ENCODE data around the gene MAPK8. TPM values are rescaled to one million over a fixed set of nuclear protein-coding genes. Genes with fewer than 3 reads are reported as not detected.

The MAPK8 gene
- polyA plus RNA-seq, 2 of the 4 experiments (the other 2 are of a cell fraction): 29.6 to 71.4 TPM

DNA sequence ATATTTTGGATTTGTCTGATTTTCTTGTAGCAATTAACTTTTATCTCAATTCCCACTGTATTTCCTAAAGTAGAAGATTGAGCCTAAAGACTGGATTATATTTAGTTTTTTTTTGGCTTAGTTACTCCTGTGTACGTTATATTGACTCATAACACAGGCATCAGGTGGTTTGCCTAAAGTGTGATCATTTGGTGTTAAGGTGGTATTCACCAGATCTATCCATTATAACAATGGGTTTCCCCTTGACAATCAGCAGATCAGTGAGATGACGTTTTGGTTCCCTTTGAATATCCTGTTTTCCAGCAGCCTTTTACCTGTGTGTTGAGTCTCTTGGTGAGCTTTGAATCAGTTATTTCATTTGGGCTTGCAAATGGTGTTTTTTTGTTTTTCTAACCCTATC lies 18.1 kb downstream of the MAPK8 start:
- ATAC-seq (no peak), FAIRE-seq (no peak), DNase-seq (ENCODE audit: low read depth in 1 of 2, low spot score in 1 of 2) (no peak)
- Histone ChIP-seq H3K27ac (no peak overlapping the region), H3K4me3 (no peak overlapping the region), H3K4me2 (no peak overlapping the region), H3K4me1 (no peaks in the 10 kb centered on the region), H3K9me3 (no peaks in the 10 kb centered on the region)
- ChIA-PET POLR2A (no interaction called here), CTCF (no interaction called here)
- WGBS (ENCODE audit: missing lambda C conversion rate): 71% methylated on average over 2 of the region's 2 CpGs
- no peak for TF ChIP-seq BHLHE40 (IDR thresholded peaks at IDR 0.05; ENCODE audit: low read depth, low read length)
- no peak for TF ChIP-seq CBX8 (IDR thresholded peaks at IDR 0.05)
- no peak for TF ChIP-seq RARB (CRISPR knock-in tag; IDR thresholded peaks at IDR 0.05)
- no peak for TF ChIP-seq KDM5A (IDR thresholded peaks at IDR 0.05)
- no peak for TF ChIP-seq CHD4 (IDR thresholded peaks at IDR 0.05; ENCODE audit: borderline replicate concordance)
- TF ChIP-seq HEYL (CRISPR knock-in tag; IDR thresholded peaks at IDR 0.05): no peak
- TF ChIP-seq HDAC2 (IDR thresholded peaks at IDR 0.05): no peak
- no peak for TF ChIP-seq RCOR1 (IDR thresholded peaks at IDR 0.05; ENCODE audit: low read depth, low read length)

DNA sequence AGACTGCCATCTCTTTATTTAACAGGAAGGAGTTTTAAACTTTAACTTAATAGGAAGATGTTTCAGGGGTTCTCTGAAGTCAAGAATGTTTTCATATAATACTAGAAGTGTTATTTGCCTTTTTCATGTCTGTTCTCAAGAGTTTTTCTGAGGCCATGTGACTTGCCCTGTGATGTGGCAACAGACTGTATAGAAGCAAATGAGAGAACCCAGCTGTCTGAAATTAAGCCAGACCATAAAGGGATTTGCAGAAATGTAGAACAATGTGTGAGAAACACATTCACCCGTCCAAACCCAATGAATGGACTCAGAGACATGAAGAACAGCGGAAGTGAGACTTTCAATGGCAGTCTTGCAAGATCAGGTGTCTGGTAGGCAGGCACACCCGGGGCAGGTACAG lies 23.8 kb downstream of the MAPK8 start:
- FAIRE-seq (no peak), DNase-seq (ENCODE audit: low read depth in 1 of 2, low spot score in 1 of 2) (no peak), ATAC-seq (no peak)
- Histone ChIP-seq H3K9me3 (no peaks in the 10 kb centered on the region), H3K4me3 (no peak overlapping the region), H3K4me2 (no peak overlapping the region), H3K4me1 (0 out of 3 replicates have a peak, but pooled peaks cover 3% of the 10 kb centered on the region), H3K27ac (no peak overlapping the region)
- CTCF ChIA-PET: no interaction called here
- WGBS (ENCODE audit: missing lambda C conversion rate): 90% methylated on average over 3 of the region's 3 CpGs
- POLR2A ChIA-PET: no interaction called here
- no peak for TF ChIP-seq POLR2A (IDR thresholded peaks at IDR 0.05; ENCODE audit: low read length)
- no peak for TF ChIP-seq MAFK (IDR thresholded peaks at IDR 0.05; ENCODE audit: partially characterized antibody)
- TF ChIP-seq PHF8 (IDR thresholded peaks at IDR 0.05; ENCODE audit: borderline replicate concordance, low read depth): no peak
- no peak for TF ChIP-seq CHD2 (IDR thresholded peaks at IDR 0.05; ENCODE audit: low read length, partially characterized antibody)
- no peak for TF ChIP-seq KDM1A (IDR thresholded peaks at IDR 0.05; ENCODE audit: low read depth)
- no peak for TF ChIP-seq ZC3H11A (IDR thresholded peaks at IDR 0.05)
- TF ChIP-seq, protein P1, sequence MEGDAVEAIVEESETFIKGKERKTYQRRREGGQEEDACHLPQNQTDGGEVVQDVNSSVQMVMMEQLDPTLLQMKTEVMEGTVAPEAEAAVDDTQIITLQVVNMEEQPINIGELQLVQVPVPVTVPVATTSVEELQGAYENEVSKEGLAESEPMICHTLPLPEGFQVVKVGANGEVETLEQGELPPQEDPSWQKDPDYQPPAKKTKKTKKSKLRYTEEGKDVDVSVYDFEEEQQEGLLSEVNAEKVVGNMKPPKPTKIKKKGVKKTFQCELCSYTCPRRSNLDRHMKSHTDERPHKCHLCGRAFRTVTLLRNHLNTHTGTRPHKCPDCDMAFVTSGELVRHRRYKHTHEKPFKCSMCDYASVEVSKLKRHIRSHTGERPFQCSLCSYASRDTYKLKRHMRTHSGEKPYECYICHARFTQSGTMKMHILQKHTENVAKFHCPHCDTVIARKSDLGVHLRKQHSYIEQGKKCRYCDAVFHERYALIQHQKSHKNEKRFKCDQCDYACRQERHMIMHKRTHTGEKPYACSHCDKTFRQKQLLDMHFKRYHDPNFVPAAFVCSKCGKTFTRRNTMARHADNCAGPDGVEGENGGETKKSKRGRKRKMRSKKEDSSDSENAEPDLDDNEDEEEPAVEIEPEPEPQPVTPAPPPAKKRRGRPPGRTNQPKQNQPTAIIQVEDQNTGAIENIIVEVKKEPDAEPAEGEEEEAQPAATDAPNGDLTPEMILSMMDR (IDR thresholded peaks at IDR 0.05): no peak
- no peak for TF ChIP-seq SREBF2 (IDR thresholded peaks at IDR 0.05)
- TF ChIP-seq HDAC2 (IDR thresholded peaks at IDR 0.05): no peak
- no peak for TF ChIP-seq ZFP36 (IDR thresholded peaks at IDR 0.05; ENCODE audit: borderline replicate concordance, partially characterized antibody)
- TF ChIP-seq, protein P2, sequence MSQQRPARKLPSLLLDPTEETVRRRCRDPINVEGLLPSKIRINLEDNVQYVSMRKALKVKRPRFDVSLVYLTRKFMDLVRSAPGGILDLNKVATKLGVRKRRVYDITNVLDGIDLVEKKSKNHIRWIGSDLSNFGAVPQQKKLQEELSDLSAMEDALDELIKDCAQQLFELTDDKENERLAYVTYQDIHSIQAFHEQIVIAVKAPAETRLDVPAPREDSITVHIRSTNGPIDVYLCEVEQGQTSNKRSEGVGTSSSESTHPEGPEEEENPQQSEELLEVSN (IDR thresholded peaks at IDR 0.05; ENCODE audit: borderline replicate concordance, low read depth): no peak
- no peak for TF ChIP-seq KDM5A (IDR thresholded peaks at IDR 0.05)
- TF ChIP-seq MAZ (IDR thresholded peaks at IDR 0.05; ENCODE audit: borderline replicate concordance, low read depth, low read length): no peak
- no peak for TF ChIP-seq FOSB (CRISPR knock-in tag; IDR thresholded peaks at IDR 0.05)

DNA sequence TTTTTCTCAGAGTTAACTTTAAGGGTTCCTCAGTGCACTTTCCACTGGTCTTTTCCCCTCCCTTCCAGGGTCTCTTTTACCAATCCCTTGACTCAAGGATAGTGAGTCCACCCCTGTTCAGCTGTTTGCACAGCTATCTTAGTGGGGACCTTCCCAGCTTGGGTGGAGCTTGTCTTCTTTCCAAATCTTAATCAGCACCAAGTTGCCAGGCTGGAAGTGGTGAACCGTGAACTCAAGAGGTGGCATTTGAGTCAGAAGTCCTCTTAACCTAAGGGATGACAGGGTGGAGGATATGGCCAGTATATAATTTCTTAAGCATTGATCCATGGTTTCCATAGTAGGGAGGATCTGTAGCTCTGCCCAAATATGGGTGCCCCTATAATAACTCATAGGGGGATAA lies 25.0 kb downstream of the MAPK8 start:
- no peak for FAIRE-seq
- ChIA-PET CTCF (interaction anchor here (2.1 kb wide), 1 partner anchor 9 kb away, joined by 4 read pairs; no protein-coding TSS in a partner anchor), POLR2A (no interaction called here)
- 0 out of 3 replicates have a peak, but pooled peaks cover 3% of the 10 kb centered on the region for H3K4me1 ChIP-seq
- no peak for TF ChIP-seq FOSB (CRISPR knock-in tag; IDR thresholded peaks at IDR 0.05)
- TF ChIP-seq, protein P3, sequence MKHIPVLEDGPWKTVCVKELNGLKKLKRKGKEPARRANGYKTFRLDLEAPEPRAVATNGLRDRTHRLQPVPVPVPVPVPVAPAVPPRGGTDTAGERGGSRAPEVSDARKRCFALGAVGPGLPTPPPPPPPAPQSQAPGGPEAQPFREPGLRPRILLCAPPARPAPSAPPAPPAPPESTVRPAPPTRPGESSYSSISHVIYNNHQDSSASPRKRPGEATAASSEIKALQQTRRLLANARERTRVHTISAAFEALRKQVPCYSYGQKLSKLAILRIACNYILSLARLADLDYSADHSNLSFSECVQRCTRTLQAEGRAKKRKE (CRISPR knock-in tag; IDR thresholded peaks at IDR 0.05; ENCODE audit: low read depth): no peak
- H3K4me2 ChIP-seq: no peak overlapping the region
- H3K4me3 ChIP-seq: no peak overlapping the region
- no peaks in the 10 kb centered on the region for H3K9me3 ChIP-seq
- 100% methylated on average over 1 of the region's 1 CpG for WGBS (ENCODE audit: missing lambda C conversion rate)
- no peak for ATAC-seq
- DNase-seq (ENCODE audit: low read depth in 1 of 2, low spot score in 1 of 2): no peak
- H3K27ac ChIP-seq: no peak overlapping the region

All from A549 (cell line).